HepG2 (cell line): ENCODE measurements around the gene P2RX3. TPM values are rescaled to one million over a fixed set of nuclear protein-coding genes. Genes with fewer than 3 reads are reported as not detected.

Experiments
- CC2D1A ChIP-seq: sonication (generic); formaldehyde crosslinking; IDR thresholded peaks from 2 replicates; pipeline ENCODE4 v1.8.1; 2023; ENCODE audit warnings: mild to moderate bottlenecking, missing genetic modification reagents
- DPF2 ChIP-seq: sonication (generic); formaldehyde crosslinking; IDR thresholded peaks from 2 replicates; pipeline ENCODE4 v1.4.0; 2020; ENCODE audit warnings: mild to moderate bottlenecking, low read depth, missing genetic modification reagents, borderline replicate concordance
- KDM3A ChIP-seq: IDR thresholded peaks from 2 replicates; pipeline ENCODE4 v1.6.1; 2018; ENCODE audit warnings: low read depth, missing compliant biosample characterization
- LCORL ChIP-seq, 2 experiments: fragments of 450-650 bp in 1 of 2; sonication (generic) in 1 of 2; formaldehyde crosslinking in 1 of 2; IDR thresholded peaks; 2 replicates each; pipeline versions ENCODE4 v1.5.0 to v1.6.1; 2017 to 2020; ENCODE audit warnings: antibody characterized with exemption in 1 of 2, missing genetic modification reagents in 1 of 2
- MAZ ChIP-seq, 2 experiments: sonication (generic) in 1 of 2; formaldehyde crosslinking in 1 of 2; IDR thresholded peaks; 2 replicates each; pipeline versions ENCODE4 v1.5.0 to v1.6.1; 2012 to 2020; ENCODE audit warnings: low read depth in 2 of 2, mild to moderate bottlenecking in 2 of 2, borderline replicate concordance in 1 of 2, improper control_type of control experiment in 1 of 2, low read length in 1 of 2, missing genetic modification reagents in 1 of 2, moderate library complexity in 1 of 2
- MEF2D ChIP-seq: sonication (generic); formaldehyde crosslinking; IDR thresholded peaks from 2 replicates; pipeline ENCODE4 v1.5.1; 2020; ENCODE audit warnings: mild to moderate bottlenecking, missing genetic modification reagents
- RBFOX2 ChIP-seq: fragments of 200-400 bp; formaldehyde crosslinking; IDR thresholded peaks from 2 replicates; pipeline ENCODE4 v1.6.1; 2017; ENCODE audit warnings: low read depth, mild to moderate bottlenecking, low read length
- TMF1 ChIP-seq: sonication (generic); formaldehyde crosslinking; IDR thresholded peaks from 2 replicates; pipeline ENCODE4 v1.8.1; 2022; ENCODE audit warnings: low read depth, missing genetic modification reagents
- YEATS4 ChIP-seq: sonication (generic); formaldehyde crosslinking; IDR thresholded peaks from 2 replicates; pipeline ENCODE4 v1.4.0; 2020; ENCODE audit warnings: missing genetic modification reagents, borderline replicate concordance
- ZNF138 ChIP-seq: sonication (generic); formaldehyde crosslinking; IDR thresholded peaks from 2 replicates; pipeline ENCODE4 v1.5.0; 2020; ENCODE audit warnings: mild to moderate bottlenecking, low read depth, missing genetic modification reagents
- ZNF205 ChIP-seq: IDR thresholded peaks from 2 replicates; pipeline ENCODE4 v1.6.1; 2018; ENCODE audit warnings: missing biosample characterization, missing genetic modification reagents
- ZNF317 ChIP-seq: sonication (generic); formaldehyde crosslinking; IDR thresholded peaks from 2 replicates; pipeline ENCODE4 v1.5.0; 2020; ENCODE audit warnings: mild to moderate bottlenecking, missing genetic modification reagents
- ZNF383 ChIP-seq: sonication (generic); formaldehyde crosslinking; IDR thresholded peaks from 2 replicates; pipeline ENCODE4 v1.4.0; 2020; ENCODE audit warnings: missing genetic modification reagents, mild to moderate bottlenecking, borderline replicate concordance
- ZNF652 ChIP-seq: IDR thresholded peaks from 2 replicates; pipeline ENCODE4 v1.6.1; 2016; ENCODE audit warnings: low read depth, borderline replicate concordance
- ZNF7 ChIP-seq: IDR thresholded peaks from 2 replicates; pipeline ENCODE4 v1.6.1; 2016; ENCODE audit warnings: missing biosample characterization, missing genetic modification reagents
- ZNF768 ChIP-seq: sonication (generic); formaldehyde crosslinking; IDR thresholded peaks from 2 replicates; pipeline ENCODE4 v1.4.0; 2020; ENCODE audit warnings: missing genetic modification reagents
- polyA plus RNA-seq, 8 experiments: library from polyadenylated mRNA; depleted of rRNA in 3 of 8; stranded (reverse) in 7 of 8; unstranded in 1 of 8; fragments of >200 nt; fragmentation: Illumina TruSeq in 4 of 8; extraction: Trizol in 4 of 8; gene quantifications; 2 replicates each; pipeline versions ENCODE4 v1.2.1 to v1.2.3, GENCODE V29; 2011 to 2016; ENCODE audit warnings: low read depth in 4 of 8, missing spikeins in 1 of 8, mixed read lengths in 1 of 8; ENCODE audit not compliant: insufficient read depth in 1 of 8
- total RNA-seq, 5 experiments: library from RNA; depleted of rRNA; stranded (reverse); fragments of >200 nt; fragmentation: Illumina TruSeq; extraction: Trizol; gene quantifications; 2 replicates each; pipeline ENCODE4 v1.2.3, GENCODE V29; 2016; ENCODE audit warnings: low read depth in 1 of 5
- TF ChIP-seq, protein P1 (sequence below): sonication (generic); formaldehyde crosslinking; IDR thresholded peaks from 2 replicates; pipeline ENCODE4 v1.4.0; 2020; ENCODE audit warnings: missing genetic modification reagents, borderline replicate concordance
- TF ChIP-seq, protein P2 (sequence below): sonication (generic); formaldehyde crosslinking; IDR thresholded peaks from 2 replicates; pipeline ENCODE4 v1.4.0; 2020; ENCODE audit warnings: missing genetic modification reagents, mild to moderate bottlenecking, borderline replicate concordance
- TF ChIP-seq, protein P3 (sequence below): sonication (generic); formaldehyde crosslinking; IDR thresholded peaks from 2 replicates; pipeline ENCODE4 v1.5.1; 2020; ENCODE audit warnings: missing genetic modification reagents, mild to moderate bottlenecking, borderline replicate concordance

The P2RX3 gene
- total and polyA plus RNA-seq, 2 of the 13 experiments (the other 11 are each of a cell fraction or from before 2014, with no cell fraction given) = 0.08 TPM; not detected in 1

DNA sequence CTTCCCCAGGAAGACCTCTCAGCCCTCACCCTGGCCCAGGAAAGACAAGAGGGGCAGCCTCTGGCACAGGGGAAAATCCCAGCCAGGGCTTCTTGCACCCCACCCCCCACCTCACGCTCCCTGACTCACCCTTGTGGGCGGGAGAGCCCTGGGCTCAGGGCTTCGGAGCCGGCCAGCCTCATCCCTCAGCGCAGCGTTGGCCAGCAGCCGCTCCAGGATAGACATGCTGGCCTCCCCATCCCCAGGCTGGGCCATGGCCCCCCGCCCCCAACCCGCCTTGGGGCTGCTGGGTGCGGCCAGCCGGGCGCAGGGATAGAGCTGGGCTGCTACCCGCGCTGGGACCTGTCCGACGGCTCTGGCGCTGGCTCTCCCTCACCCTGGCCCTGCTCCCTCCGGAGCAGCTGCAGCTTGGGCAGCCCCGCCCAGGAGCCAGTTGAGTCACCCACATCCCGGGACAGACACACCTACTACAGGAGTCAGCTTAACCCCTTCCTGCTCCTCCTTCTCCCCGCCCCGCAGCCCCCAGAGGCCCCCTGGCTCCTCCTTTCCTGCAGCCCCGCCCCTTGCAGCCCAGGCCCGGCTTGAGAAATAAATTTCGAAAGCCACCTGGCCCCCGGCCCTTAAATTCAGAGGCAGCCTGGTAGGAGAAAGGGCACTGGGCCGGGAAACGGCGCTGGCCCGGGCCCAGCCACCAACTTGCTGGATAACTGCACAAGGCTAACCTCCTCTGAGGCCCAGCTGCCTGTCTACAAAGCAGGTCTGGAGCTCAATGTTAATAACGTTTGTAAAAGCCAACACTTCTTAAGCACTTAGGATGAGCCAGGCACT is 26.8 kb upstream of the P2RX3 start (continued):
- TF ChIP-seq, protein P1, sequence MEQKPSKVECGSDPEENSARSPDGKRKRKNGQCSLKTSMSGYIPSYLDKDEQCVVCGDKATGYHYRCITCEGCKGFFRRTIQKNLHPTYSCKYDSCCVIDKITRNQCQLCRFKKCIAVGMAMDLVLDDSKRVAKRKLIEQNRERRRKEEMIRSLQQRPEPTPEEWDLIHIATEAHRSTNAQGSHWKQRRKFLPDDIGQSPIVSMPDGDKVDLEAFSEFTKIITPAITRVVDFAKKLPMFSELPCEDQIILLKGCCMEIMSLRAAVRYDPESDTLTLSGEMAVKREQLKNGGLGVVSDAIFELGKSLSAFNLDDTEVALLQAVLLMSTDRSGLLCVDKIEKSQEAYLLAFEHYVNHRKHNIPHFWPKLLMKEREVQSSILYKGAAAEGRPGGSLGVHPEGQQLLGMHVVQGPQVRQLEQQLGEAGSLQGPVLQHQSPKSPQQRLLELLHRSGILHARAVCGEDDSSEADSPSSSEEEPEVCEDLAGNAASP (CRISPR knock-in tag) = no peak
- no peak for TF ChIP-seq ZNF138 (CRISPR knock-in tag)
- TF ChIP-seq MAZ (IDR thresholded peaks at IDR 0.05; ENCODE audit: borderline replicate concordance, low read depth, low read length) = peak; percentile 67; the same call in 1 of the 2 replicates
- TF ChIP-seq MAZ (CRISPR knock-in tag; IDR thresholded peaks at IDR 0.05; ENCODE audit: low read depth) = no peak
- TF ChIP-seq ZNF7 (CRISPR knock-in tag) = no peak
- TF ChIP-seq ZNF383 (CRISPR knock-in tag) = 0 out of 2 replicates have a peak, but pooled peaks have one; percentile 52
- TF ChIP-seq RBFOX2 = peak; percentile 82
- TF ChIP-seq, protein P2, sequence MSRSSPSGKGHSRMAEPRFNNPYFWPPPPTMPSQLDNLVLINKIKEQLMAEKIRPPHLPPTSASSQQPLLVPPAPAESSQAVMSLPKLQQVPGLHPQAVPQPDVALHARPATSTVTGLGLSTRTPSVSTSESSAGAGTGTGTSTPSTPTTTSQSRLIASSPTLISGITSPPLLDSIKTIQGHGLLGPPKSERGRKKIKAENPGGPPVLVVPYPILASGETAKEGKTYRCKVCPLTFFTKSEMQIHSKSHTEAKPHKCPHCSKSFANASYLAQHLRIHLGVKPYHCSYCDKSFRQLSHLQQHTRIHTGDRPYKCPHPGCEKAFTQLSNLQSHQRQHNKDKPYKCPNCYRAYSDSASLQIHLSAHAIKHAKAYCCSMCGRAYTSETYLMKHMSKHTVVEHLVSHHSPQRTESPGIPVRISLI (CRISPR knock-in tag) = no peak
- TF ChIP-seq DPF2 (CRISPR knock-in tag) = no peak
- no peak; the same call in 1 of the 2 replicates for TF ChIP-seq KDM3A (CRISPR knock-in tag)
- TF ChIP-seq TMF1 (CRISPR knock-in tag) = no peak
- no peak for TF ChIP-seq YEATS4 (CRISPR knock-in tag)
- TF ChIP-seq ZNF768 (CRISPR knock-in tag) = 0 out of 2 replicates have a peak, but pooled peaks have one; percentile 31
- TF ChIP-seq, protein P3, sequence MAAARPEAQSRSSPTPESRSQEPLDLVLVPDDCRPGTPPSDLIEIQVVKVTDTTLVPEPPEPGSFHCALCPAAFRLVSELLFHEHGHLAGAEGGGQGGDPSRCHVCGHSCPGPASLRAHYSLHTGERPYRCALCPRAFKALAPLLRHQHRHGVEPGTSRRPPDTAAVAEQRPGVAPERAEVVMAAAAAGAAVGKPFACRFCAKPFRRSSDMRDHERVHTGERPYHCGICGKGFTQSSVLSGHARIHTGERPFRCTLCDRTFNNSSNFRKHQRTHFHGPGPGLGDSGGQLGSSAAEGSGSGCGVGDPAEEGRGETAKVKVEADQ = 0 out of 2 replicates have a peak, but pooled peaks have one; percentile 24
- no peak for TF ChIP-seq ZNF205 (CRISPR knock-in tag)
- peak; percentile 95 for TF ChIP-seq ZNF652 (CRISPR knock-in tag)
- TF ChIP-seq CC2D1A (CRISPR knock-in tag) = no peak
- TF ChIP-seq MEF2D (CRISPR knock-in tag) = no peak
- no peak for TF ChIP-seq LCORL (IDR thresholded peaks at IDR 0.05)
- TF ChIP-seq LCORL (CRISPR knock-in tag; IDR thresholded peaks at IDR 0.05) = peak; percentile 60; the same call in 1 of the 2 replicates
- TF ChIP-seq ZNF317 (CRISPR knock-in tag) = no peak
